Measurements from ENCODE around the gene SLC1A3.
"Not testable (repeated sequence)": the region's sequence is repeated elsewhere in the genome, so short reads cannot be mapped to it uniquely, and the experiment has no call there.

The SLC1A3 gene

DNA sequence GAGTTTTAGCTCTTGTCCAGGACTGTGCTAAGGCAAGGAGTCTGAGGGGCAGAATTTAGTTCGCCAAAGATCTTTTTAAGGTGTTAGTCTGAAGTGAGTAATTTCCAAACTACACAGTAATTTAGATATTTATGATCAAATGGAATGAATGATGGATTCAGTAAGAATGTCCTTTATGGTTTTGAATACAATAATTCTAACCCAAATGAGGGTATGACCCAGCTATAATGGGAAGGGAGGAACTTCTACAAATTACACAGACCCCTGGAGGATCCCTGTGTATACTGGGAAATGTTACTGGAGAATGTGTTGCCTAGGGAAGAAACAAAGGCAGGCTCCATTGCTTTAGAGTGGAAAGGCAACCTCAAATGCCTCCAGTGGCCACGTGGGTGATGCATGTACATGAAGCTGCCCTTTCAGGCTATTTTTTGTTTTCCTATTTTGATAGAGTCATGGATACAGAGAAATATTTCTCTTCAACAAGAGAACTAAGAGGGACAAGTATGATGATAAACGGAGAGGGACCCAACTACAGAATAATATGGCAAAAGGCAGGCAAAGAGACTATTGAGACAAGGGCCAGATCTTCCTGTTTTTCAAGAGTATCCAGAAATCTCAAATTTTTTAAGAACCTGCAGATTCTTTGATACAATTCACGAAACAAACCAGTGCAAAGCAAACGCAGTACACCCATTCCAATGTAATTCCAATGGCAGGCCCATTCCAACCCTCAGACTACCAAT lies 25.4 kb downstream of the SLC1A3 start:
- DNase-seq, result no peak

- no peak for DNase-seq
These were observed 25.9 kb downstream of the SLC1A3 start for GRCh38 chr5:36632363-36632664.

DNA sequence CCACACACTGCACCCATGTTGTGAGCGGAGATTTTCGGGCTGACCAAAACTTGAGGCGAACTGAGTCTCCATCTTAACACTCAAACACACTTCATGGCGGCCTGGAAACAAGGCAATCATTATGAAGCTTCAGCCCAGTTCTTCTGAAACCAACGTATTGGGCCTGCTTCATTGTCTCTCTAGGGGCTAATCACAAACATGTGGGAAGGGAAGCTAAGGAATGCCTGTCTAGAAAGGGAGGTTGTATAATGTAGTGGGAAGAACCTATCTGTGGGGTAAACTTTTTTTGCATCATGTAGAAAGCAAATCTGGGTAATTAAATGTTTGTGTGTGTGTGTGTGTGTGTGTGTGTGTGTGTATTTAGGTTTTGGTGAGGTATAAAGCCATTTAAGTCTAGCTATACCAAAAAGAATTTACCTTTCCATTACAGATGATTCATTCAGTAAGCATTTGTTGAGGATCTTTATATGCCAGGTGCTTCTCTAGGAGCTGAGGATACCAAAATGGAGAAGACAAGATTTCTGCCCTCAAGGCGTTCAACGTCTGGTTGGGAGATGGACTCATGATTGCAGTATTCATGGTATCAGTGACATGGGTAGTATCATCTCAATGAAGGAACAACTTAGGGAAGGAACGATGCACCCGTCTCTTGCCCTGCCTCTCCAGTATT lies 29.4 kb downstream of the SLC1A3 start:
- no peak for DNase-seq

GRCh38 chr5:36637101-36637500 lies 30.7 kb downstream of the SLC1A3 start:
- no peak for DNase-seq

DNA sequence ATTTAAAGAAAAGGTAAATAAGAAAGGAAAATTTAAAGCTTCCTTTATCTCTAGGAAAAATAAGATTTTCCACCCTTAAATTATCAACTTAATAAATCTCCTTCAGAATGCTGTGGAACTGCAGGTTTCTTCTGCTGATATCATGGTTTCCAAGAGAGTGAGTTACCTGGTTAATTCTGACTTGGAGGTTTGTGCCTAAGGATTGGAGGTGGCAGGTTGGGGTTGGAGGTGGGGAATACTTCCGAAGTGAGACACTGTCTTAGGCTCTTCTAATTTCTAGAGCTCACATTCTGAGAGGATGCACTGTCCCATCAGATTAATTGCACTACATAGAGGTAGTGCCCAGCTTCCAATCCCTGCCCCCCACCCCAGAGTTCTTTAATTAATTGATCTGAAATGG lies 31.1 kb downstream of the SLC1A3 start:
- no peak for DNase-seq

DNA sequence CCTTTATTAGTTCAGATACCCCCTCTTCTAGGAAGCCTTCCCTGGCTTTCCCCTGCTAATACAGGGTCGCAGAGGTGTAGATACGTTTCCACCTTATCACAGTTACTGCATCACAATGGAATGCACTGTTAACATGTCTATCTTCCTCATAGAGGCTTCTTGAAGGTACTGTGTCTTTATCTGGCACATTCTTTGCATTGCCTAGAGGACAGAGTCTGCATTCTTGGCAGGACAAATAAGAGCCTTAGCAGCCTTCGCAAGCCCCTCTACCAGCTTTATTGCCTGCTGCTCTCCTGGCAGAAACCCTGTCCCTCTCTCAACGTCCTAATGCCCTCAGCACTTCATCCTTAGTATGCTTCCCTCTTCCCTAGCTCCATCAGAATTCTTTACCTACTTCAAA lies 31.6 kb downstream of the SLC1A3 start:
- DNase-seq, result no peak

DNA sequence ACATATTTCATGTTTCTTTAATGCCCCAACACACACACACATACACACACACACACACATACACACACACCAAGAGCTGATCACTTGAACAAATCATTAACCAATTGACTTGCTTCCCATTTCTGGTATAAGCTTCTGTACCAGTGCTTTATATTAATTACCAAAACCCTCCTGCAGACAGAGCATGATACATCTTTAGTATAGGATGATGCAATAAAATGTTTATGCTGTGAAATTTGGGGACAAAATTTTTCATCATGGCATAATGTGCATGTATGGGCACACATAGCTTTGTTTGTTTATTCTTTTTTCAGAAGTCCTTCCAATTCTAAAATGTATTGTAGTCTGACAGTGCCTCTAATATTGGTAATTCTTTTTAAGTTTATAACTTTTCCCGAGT lies 34.5 kb downstream of the SLC1A3 start:
- DNase-seq, result no peak

GRCh38 chr5:36641431-36641830 lies 35.0 kb downstream of the SLC1A3 start:
- DNase-seq, result no peak

GRCh38 chr5:36642089-36642488 lies 35.7 kb downstream of the SLC1A3 start:
- no peak for DNase-seq

- DNase-seq, result no peak
These were observed 36.8 kb downstream of the SLC1A3 start for GRCh38 chr5:36643162-36643561.

DNA sequence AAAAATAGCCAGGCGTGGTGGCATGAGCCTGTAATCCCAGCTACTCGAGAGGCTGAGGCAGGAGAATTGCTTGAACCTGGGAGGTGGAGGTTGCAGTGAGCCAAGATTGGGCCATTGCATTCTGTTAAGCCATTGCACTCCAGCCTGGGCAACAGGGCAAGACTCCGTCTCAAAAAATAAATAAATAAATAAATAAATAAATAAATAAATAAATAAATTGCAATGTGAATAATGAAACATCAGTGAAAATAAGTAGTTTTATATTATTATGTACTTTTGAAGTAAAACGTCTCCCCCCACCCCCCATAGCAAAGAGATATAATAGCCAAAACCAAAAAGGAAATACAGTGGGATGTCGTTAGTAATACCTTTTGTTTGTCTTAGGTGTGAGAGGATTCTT lies 37.4 kb downstream of the SLC1A3 start:
- not testable (repeated sequence) for DNase-seq

GRCh38 chr5:36644727-36645126 lies 38.3 kb downstream of the SLC1A3 start:
- no peak for DNase-seq

DNA sequence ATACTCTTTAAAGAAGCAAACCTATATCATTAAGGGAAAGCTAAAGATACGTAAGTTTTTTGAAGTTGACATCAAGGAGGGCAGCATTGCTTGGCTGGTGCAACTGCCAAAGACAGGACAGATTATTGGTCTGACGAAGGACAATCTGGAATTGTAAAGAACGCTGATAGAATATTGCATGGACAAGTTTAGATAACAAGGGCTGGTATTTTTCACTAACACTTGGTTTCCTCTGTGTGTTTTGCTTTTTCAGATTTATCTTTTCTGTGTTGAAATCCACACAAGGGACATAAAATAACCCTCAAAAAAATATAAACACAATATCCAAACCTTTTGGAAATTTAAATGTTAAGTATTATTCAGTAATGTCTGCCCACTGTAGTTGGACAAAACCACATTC lies 39.7 kb downstream of the SLC1A3 start:
- DNase-seq, result no peak

DNA sequence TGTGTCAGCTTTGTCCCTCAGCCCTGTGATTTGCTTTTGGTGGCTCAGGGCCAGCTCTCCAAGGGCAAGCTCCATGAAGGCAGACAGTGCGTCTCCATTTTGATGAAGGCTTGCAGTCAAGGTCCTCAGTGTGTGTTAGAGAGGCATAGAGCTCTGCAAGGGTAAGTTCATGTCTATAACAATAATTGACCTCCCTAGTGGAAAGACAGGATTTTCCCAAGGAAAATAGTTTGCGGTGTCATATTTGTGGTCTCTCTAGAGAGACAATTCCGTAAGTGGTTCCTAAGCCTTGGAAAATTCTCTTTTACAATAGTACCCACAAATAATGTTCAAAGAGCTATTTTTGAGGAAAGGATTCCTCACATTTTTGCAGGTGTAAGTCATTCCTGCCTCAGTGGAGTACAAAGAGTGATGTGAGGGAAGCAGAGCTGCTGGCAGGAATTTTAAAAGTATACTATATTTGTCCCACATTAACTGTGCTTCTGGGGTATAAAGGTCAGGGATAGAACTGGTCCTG lies 40.2 kb downstream of the SLC1A3 start:
- peak; percentile 15 for DNase-seq

GRCh38 chr5:36647046-36647445 lies 40.6 kb downstream of the SLC1A3 start:
- DNase-seq, result no peak

GRCh38 chr5:36648426-36648825 lies 42.0 kb downstream of the SLC1A3 start:
- DNase-seq, result no peak

DNA sequence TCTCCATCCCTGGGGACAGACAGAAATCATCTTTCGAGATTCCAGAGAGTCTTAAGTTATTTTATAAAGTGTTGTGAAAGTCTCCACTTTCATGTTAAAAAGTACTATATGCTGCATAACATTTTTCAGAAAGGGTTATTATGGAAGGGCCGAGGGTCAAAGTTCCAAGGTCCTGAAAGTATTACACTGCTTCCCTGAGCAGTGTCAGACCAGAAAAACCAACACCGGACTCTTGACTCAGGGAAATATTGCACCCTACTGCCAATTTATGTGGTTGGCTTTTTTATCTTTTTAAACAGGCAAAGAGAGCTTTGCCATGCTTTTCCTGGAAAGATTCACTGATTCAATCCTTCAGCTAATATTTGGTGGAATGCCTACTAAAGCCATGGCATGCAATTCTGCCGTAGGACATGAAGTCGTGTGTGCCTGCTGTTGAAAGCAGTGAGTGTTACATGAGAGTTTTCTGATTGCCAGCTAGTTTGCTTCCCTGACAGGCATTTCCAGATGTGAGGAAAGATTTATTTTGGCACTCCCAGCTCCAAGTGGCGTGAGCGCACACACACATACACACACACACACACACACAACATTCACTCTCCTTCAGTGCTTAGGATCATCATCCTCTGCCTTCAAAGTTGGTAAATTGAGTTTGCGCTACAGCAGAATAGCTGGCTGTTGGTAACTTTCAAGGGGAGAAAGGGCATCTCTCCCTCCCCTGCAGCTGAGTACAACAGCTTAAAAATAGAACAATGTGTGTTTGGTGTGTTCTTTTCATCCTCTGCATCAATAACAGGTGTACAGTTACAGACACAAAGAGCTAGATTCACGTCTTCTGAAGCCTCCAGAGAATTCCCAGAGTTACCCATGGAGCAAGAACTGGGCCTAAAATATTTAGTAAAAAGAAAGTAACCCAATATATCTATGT lies 45.6 kb downstream of the SLC1A3 start:
- no peak for DNase-seq

- no peak for DNase-seq
These were observed 46.8 kb downstream of the SLC1A3 start for GRCh38 chr5:36653044-36653705.

GRCh38 chr5:36654564-36654963 lies 48.2 kb downstream of the SLC1A3 start:
- DNase-seq, result no peak

DNA sequence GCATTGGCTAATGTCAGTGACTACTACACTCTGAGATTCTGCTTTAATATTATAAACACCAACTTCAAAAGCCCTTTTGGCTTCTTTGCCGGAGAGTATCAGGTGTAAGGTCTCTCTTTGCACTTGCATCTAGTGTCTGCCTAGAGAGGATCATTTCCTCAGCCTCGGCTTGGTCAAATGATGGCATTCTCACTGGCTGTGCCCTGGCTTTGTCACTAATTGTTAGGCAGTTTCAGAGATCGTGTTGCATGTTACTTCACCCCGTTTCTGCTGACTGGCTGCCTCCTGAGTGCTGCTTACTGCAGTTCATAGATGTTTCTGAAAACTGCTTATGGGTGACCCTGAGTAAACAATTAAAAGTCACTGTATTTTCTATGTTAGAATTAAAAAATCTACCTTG lies 48.8 kb downstream of the SLC1A3 start:
- no peak for DNase-seq

DNA sequence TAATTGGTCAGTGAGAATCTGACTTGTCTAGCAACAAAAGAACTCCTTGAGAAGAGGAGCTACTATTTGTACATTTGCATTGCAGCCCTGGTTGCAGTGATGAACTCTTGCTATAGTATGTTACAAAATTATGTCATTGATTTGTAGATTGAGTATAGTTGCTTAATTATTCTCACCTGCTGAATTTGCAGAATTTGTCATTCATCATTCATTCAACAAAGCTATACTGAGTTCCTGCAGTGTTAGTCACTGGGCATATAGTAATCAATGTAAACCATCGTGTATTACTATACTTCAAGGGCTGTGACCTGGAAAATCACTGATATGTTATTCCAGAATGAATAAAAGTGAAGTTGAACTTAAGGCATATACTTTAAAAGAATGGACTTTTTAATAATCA lies 50.1 kb downstream of the SLC1A3 start:
- DNase-seq, result no peak

DNA sequence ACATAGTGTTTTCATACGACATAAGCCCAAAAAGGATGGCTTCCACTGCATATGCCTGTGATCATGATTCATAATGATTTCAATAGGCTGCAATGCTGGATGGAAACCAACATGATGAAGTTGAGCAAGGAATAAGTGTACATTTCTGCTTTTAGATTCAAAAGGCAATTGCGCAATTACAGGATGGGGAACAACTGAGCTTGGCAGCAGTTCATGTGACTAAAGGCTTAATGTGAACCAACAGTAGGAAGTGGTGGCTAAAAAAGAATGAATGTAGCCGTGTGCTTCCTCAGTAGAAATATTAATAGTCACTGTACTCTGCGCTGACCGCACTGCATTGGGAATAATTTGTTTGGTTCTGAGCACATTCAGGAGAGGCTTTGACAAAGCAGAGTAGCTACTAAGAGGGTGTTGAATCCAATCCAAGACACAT lies 51.2 kb downstream of the SLC1A3 start:
- DNase-seq, result peak; percentile 98
